Endothelial cell (in vitro differentiated cells): Measurements from ENCODE around the gene NFATC3. TPM values are rescaled to one million over a fixed set of nuclear protein-coding genes. Genes with fewer than 3 reads are reported as not detected.

Source experiments
- DNase-seq: peaks from one replicate; pipeline ENCODE4 v3.0.0; 2021; ENCODE audit warnings: low spot score
- H3K27ac Mint-ChIP-seq: one replicate; pipeline ENCODE4 v1.8.0; 2021; ENCODE audit warnings: mixed read lengths, inconsistent platforms; ENCODE audit not compliant: unreplicated experiment
- H3K27me3 Mint-ChIP-seq: one replicate; pipeline ENCODE4 v1.8.0; 2021; ENCODE audit warnings: mild to moderate bottlenecking, moderate library complexity, mixed read lengths, inconsistent platforms; ENCODE audit not compliant: unreplicated experiment
- H3K36me3 Mint-ChIP-seq: one replicate; pipeline ENCODE4 v1.8.0; 2021; ENCODE audit warnings: mild to moderate bottlenecking, low read depth, mixed read lengths, inconsistent platforms; ENCODE audit not compliant: unreplicated experiment
- H3K4me1 Mint-ChIP-seq: one replicate; pipeline ENCODE4 v1.8.0; 2021; ENCODE audit warnings: mild to moderate bottlenecking, mixed read lengths, inconsistent platforms; ENCODE audit not compliant: unreplicated experiment
- H3K4me3 Mint-ChIP-seq: one replicate; pipeline ENCODE4 v1.8.0; 2021; ENCODE audit warnings: mild to moderate bottlenecking, mixed read lengths, inconsistent platforms; ENCODE audit not compliant: unreplicated experiment
- H3K9me3 Mint-ChIP-seq: one replicate; pipeline ENCODE4 v1.8.0; 2021; ENCODE audit warnings: mixed read lengths, inconsistent platforms; ENCODE audit not compliant: unreplicated experiment
- CTCF ChIP-seq: fragments of 200-600 bp; sonication (generic); IDR thresholded peaks from one replicate; pipeline ENCODE4 v1.5.0; 2021; ENCODE audit warnings: antibody characterized with exemption; ENCODE audit not compliant: unreplicated experiment
- total RNA-seq: library from RNA; stranded (reverse); fragmentation: NEBNext Ultra II Directional; extraction: Animal tissue kit (Norgen Biotek cat#: 25700); gene quantifications from one replicate; pipeline ENCODE4 v1.2.1, GENCODE V29; 2021; ENCODE audit not compliant: unreplicated experiment

Gene NFATC3
- total RNA-seq, 1 donor from 2014 or later = 38.4 TPM

GRCh38 chr16:68263559-68264127 lies 178.5 kb downstream of the NFATC3 start:
- H3K27ac Mint-ChIP-seq = peak overlapping the region; percentile 8
- peaks cover 18% of the 10 kb centered on the region for H3K27me3 Mint-ChIP-seq
- peaks cover 2% of the 10 kb centered on the region for H3K36me3 Mint-ChIP-seq

GRCh38 chr16:68264128-68265077 lies 179.2 kb downstream of the NFATC3 start, which contains the start of gene SLC7A6:
TSS of gene SLC7A6 (plus strand) at chr16:68264526. CDS start at chr16:68274727, 10,201 bp downstream.
- H3K4me1 Mint-ChIP-seq = peaks cover 13% of the 10 kb centered on the region
- peak; percentile 75 for DNase-seq
- H3K36me3 Mint-ChIP-seq = no peaks in the 10 kb centered on the region
- TF ChIP-seq CTCF = peak; percentile 1
- peaks cover 12% of the 10 kb centered on the region for H3K27me3 Mint-ChIP-seq
- H3K9me3 Mint-ChIP-seq = no peaks in the 10 kb centered on the region
- peak within 1 kb of the TSS; percentile 94 for H3K4me3 Mint-ChIP-seq
- H3K27ac Mint-ChIP-seq = peak within 1 kb of the TSS; percentile 78

More at GRCh38 chr16:68263559-68264127, 178.5 kb downstream of the NFATC3 start:
- Mint-ChIP-seq H3K9me3 (no peaks in the 10 kb centered on the region), H3K4me3 (peak overlapping the region; percentile 94), H3K4me1 (peaks cover 13% of the 10 kb centered on the region)
- DNase-seq = no peak
- peak; percentile 72 for TF ChIP-seq CTCF

- peak overlapping the region; percentile 78 for H3K27ac Mint-ChIP-seq
- no peak for TF ChIP-seq CTCF
- H3K27me3 Mint-ChIP-seq = peaks cover 12% of the 10 kb centered on the region
- peaks cover 13% of the 10 kb centered on the region for H3K4me1 Mint-ChIP-seq
- H3K4me3 Mint-ChIP-seq = peak overlapping the region; percentile 94
- no peaks in the 10 kb centered on the region for H3K36me3 Mint-ChIP-seq
- H3K9me3 Mint-ChIP-seq = no peaks in the 10 kb centered on the region
- no peak for DNase-seq
Observed at GRCh38 chr16:68265078-68265920, 180.1 kb downstream of the NFATC3 start.

- DNase-seq = no peak
- Mint-ChIP-seq H3K36me3 (no peaks in the 10 kb centered on the region), H3K4me3 (no peak overlapping the region), H3K9me3 (no peaks in the 10 kb centered on the region), H3K4me1 (peaks cover 13% of the 10 kb centered on the region), H3K27ac (no peak overlapping the region), H3K27me3 (peaks cover 3% of the 10 kb centered on the region)
- TF ChIP-seq CTCF = no peak
Observed at GRCh38 chr16:68267612-68268405, 182.6 kb downstream of the NFATC3 start.
